ENCODE results near the gene KLK8.

GRCh38 chr19:51018745-51019543 lies 17.5 kb upstream of the KLK8 start:
- TF ChIP-seq ZNF462 (CRISPR knock-in tag; IDR thresholded peaks at IDR 0.05) (no peak), CTCF (conservative IDR thresholded peaks at IDR 0.05; ENCODE audit: low read depth in 2 of 2) (no peak), EZH2phosphoT487 (IDR thresholded peaks at IDR 0.05; ENCODE audit: unreplicated experiment) (no peak), EZH2 (IDR thresholded peaks at IDR 0.05; ENCODE audit: low read depth, unreplicated experiment) (peak; percentile 36), POLR2AphosphoS5 (IDR thresholded peaks at IDR 0.05; ENCODE audit: low read depth) (no peak), JUNB (IDR thresholded peaks at IDR 0.05; ENCODE audit: unreplicated experiment) (no peak), CREB1 (CRISPR knock-in tag; IDR thresholded peaks at IDR 0.05; ENCODE audit: low read depth) (no peak)

All from GM23338 (cell line).